IMR-90 (cell line): ENCODE data around the gene SPECC1L. TPM values are rescaled to one million over a fixed set of nuclear protein-coding genes. Genes with fewer than 3 reads are reported as not detected.

Experiments
- ATAC-seq: fragments of 200-7000 bp; cut with Tn5 transposase; 2 replicates; pipeline ENCODE4 v1.9.1; 2020; ENCODE audit warnings: low read depth, mild to moderate bottlenecking, moderate library complexity
- BruUV-seq: library from RNA; stranded (reverse); fragments of 400-500 nt; replicated peaks from 2 replicates; lab custom pipeline; 2021; lab: Mats Ljungman, UMichigan
- CTCF ChIA-PET: fragments of 300-600 bp; formaldehyde crosslinking; extraction: SDS; loops from one replicate; lab custom pipeline; 2021; ENCODE audit warnings: antibody characterized with exemption; lab: Yijun Ruan, JAX
- POLR2A ChIA-PET: fragments of 300-600 bp; sonication (Branson Sonifier 250); formaldehyde crosslinking; loops from one replicate; lab custom pipeline; 2022; ENCODE audit warnings: antibody characterized with exemption; ENCODE audit not compliant: unreplicated experiment; lab: Charles Lee
- DNase-seq: peaks from one replicate; pipeline ENCODE4 v3.0.0; 2013
- H2AFZ ChIP-seq: replicated peaks from 2 replicates; pipeline ENCODE3; 2013; ENCODE audit warnings: low read length, mild to moderate bottlenecking; ENCODE audit not compliant: poor library complexity
- H2AK5ac ChIP-seq: 2 replicates; pipeline ENCODE4 v1.6.1; 2013; ENCODE audit warnings: low read depth, low read length, inconsistent platforms
- H2AK9ac ChIP-seq: replicated peaks from 2 replicates; pipeline ENCODE3; 2013; ENCODE audit warnings: mild to moderate bottlenecking, low read depth, low read length, moderate library complexity; ENCODE audit not compliant: poor library complexity
- H2BK120ac ChIP-seq: 2 replicates; pipeline ENCODE4 v1.6.1; 2013; ENCODE audit warnings: low read depth, low read length, inconsistent platforms
- H2BK15ac ChIP-seq: 3 replicates; pipeline ENCODE4 v1.6.1; 2013; ENCODE audit warnings: low read depth, low read length, inconsistent platforms
- H2BK20ac ChIP-seq: 2 replicates; pipeline ENCODE4 v1.6.1; 2013; ENCODE audit warnings: low read depth, mild to moderate bottlenecking, inconsistent platforms, low read length, moderate library complexity
- H2BK5ac ChIP-seq: 2 replicates; pipeline ENCODE4 v1.6.1; 2013; ENCODE audit warnings: mild to moderate bottlenecking, low read depth, low read length, inconsistent platforms; ENCODE audit not compliant: poor library complexity, severe bottlenecking
- H3K14ac ChIP-seq: replicated peaks from 2 replicates; pipeline ENCODE4 v1.6.1; 2013; ENCODE audit warnings: low read depth, low read length, inconsistent platforms
- H3K18ac ChIP-seq: 2 replicates; pipeline ENCODE4 v1.6.1; 2013; ENCODE audit warnings: low read depth, low read length, control low read depth
- H3K23ac ChIP-seq: 2 replicates; pipeline ENCODE4 v1.6.1; 2013; ENCODE audit warnings: low read depth, low read length, inconsistent platforms
- H3K27ac ChIP-seq: 2 replicates; pipeline ENCODE4 v1.5.1; 2013; ENCODE audit warnings: mild to moderate bottlenecking, control low read depth, low read length; ENCODE audit not compliant: insufficient read depth
- H3K27me3 ChIP-seq: 2 replicates; pipeline ENCODE4 v1.6.1; 2013; ENCODE audit warnings: low read length; ENCODE audit not compliant: control insufficient read depth, insufficient read depth
- H3K36me3 ChIP-seq: 2 replicates; pipeline ENCODE4 v1.6.1; 2013; ENCODE audit warnings: low read length, mixed read lengths; ENCODE audit not compliant: control insufficient read depth, insufficient read depth
- H3K4ac ChIP-seq: 2 replicates; pipeline ENCODE4 v1.6.1; 2013; ENCODE audit warnings: low read depth, low read length, inconsistent platforms
- H3K4me1 ChIP-seq: 2 replicates; pipeline ENCODE4 v1.6.1; 2013; ENCODE audit warnings: low read length, mixed read lengths; ENCODE audit not compliant: control insufficient read depth, insufficient read depth
- H3K4me2 ChIP-seq: 2 replicates; pipeline ENCODE4 v1.6.1; 2013; ENCODE audit warnings: low read depth, mild to moderate bottlenecking, control low read depth, low read length, moderate library complexity
- H3K4me3 ChIP-seq: 2 replicates; pipeline ENCODE4 v1.5.1; 2013; ENCODE audit warnings: low read depth, mild to moderate bottlenecking, control low read depth, low read length, moderate library complexity; ENCODE audit not compliant: insufficient read depth
- H3K56ac ChIP-seq: 2 replicates; pipeline ENCODE4 v1.6.1; 2013; ENCODE audit warnings: low read length, inconsistent platforms; ENCODE audit not compliant: insufficient read depth; ENCODE audit errors: extremely low read depth
- H3K79me1 ChIP-seq, 2 experiments: 2 replicates each; pipeline ENCODE4 v1.6.1; 2013; ENCODE audit warnings: low read length in 2 of 2, inconsistent platforms in 1 of 2, low read depth in 1 of 2
- H3K9ac ChIP-seq: 2 replicates; pipeline ENCODE4 v1.6.1; 2013; ENCODE audit warnings: low read depth, low read length, control low read depth
- H3K9me1 ChIP-seq: 2 replicates; pipeline ENCODE4 v1.6.1; 2013; ENCODE audit warnings: low read length, inconsistent platforms; ENCODE audit not compliant: insufficient read depth
- H3K9me3 ChIP-seq: 2 replicates; pipeline ENCODE4 v1.6.1; 2013; ENCODE audit warnings: low read length; ENCODE audit not compliant: control insufficient read depth, insufficient read depth
- H4K20me1 ChIP-seq: 2 replicates; pipeline ENCODE4 v1.6.1; 2013; ENCODE audit warnings: low read length, inconsistent platforms; ENCODE audit not compliant: insufficient read depth
- H4K5ac ChIP-seq: 2 replicates; pipeline ENCODE4 v1.6.1; 2013; ENCODE audit warnings: mild to moderate bottlenecking, low read depth, low read length, control low read depth
- H4K8ac ChIP-seq, 2 experiments: 2 replicates each; pipeline ENCODE4 v1.6.1; 2013; ENCODE audit warnings: low read depth in 2 of 2, low read length in 2 of 2, control low read depth in 1 of 2, inconsistent platforms in 1 of 2
- H4K91ac ChIP-seq: 2 replicates; pipeline ENCODE4 v1.6.1; 2013; ENCODE audit warnings: low read depth, low read length, inconsistent platforms; ENCODE audit not compliant: insufficient read depth
- BHLHE40 ChIP-seq: fragments of 150-350 bp; IDR thresholded peaks from 2 replicates; pipeline ENCODE4 v1.6.1; 2016; ENCODE audit warnings: mild to moderate bottlenecking, low read depth, low read length
- CEBPB ChIP-seq: IDR thresholded peaks from 2 replicates; pipeline ENCODE4 v1.6.1; 2012; ENCODE audit warnings: low read depth, low read length, improper control_type of control experiment
- CHD1 ChIP-seq: IDR thresholded peaks from 2 replicates; pipeline ENCODE4 v1.6.1; 2012; ENCODE audit warnings: low read depth, low read length, improper control_type of control experiment
- FOS ChIP-seq: fragments of 150-350 bp; IDR thresholded peaks from 2 replicates; pipeline ENCODE4 v1.6.1; 2016; ENCODE audit warnings: low read depth, low read length
- MAFK ChIP-seq: IDR thresholded peaks from 2 replicates; pipeline ENCODE4 v1.6.1; 2012; ENCODE audit warnings: low read depth, low read length, improper control_type of control experiment
- MAZ ChIP-seq: IDR thresholded peaks from 2 replicates; pipeline ENCODE4 v1.6.1; 2012; ENCODE audit warnings: low read depth, mild to moderate bottlenecking, low read length, improper control_type of control experiment, moderate library complexity, borderline replicate concordance
- MXI1 ChIP-seq: IDR thresholded peaks from 2 replicates; pipeline ENCODE4 v1.6.1; 2012; ENCODE audit warnings: low read depth, mild to moderate bottlenecking, low read length, moderate library complexity, borderline replicate concordance
- NFE2L2 ChIP-seq: fragments of 150-350 bp; IDR thresholded peaks from 2 replicates; pipeline ENCODE4 v1.6.1; 2016; ENCODE audit warnings: low read depth, mild to moderate bottlenecking, low read length
- POLR2A ChIP-seq: IDR thresholded peaks from 2 replicates; pipeline ENCODE4 v1.6.1; 2012; ENCODE audit warnings: mild to moderate bottlenecking, low read depth, low read length
- RAD21 ChIP-seq: IDR thresholded peaks from 2 replicates; pipeline ENCODE4 v1.6.1; 2012; ENCODE audit warnings: low read length, improper control_type of control experiment
- RCOR1 ChIP-seq: IDR thresholded peaks from 2 replicates; pipeline ENCODE4 v1.6.1; 2012; ENCODE audit warnings: mild to moderate bottlenecking, low read length, improper control_type of control experiment; ENCODE audit not compliant: insufficient replicate concordance
- RFX5 ChIP-seq: IDR thresholded peaks from 2 replicates; pipeline ENCODE4 v1.8.0; 2012; ENCODE audit warnings: low read depth, mild to moderate bottlenecking, low read length, moderate library complexity
- SMC3 ChIP-seq: fragments of 150-350 bp; IDR thresholded peaks from 2 replicates; pipeline ENCODE4 v1.6.1; 2016; ENCODE audit warnings: low read depth, mild to moderate bottlenecking, antibody characterized with exemption, low read length, moderate library complexity
- WGBS, 2 experiments: methylation state at CpG; one replicate each; pipeline versions ENCODE4 v1.1.5 to v1.1.7; 2013; ENCODE audit warnings: missing lambda C conversion rate in 2 of 2; ENCODE audit not compliant: insufficient read length in 1 of 2; ENCODE audit errors: extremely low coverage in 2 of 2; 5-methylcytosine and 5-hydroxymethylcytosine counted together
- dilution Hi-C: fragments of 300-500 bp; cut with HindIII; formaldehyde crosslinking; loops from one replicate; pipeline ENCODE4 v1.14.3; 2018; ENCODE audit warnings: low sequenced_read_pairs; ENCODE audit not compliant: unreplicated experiment
- in situ Hi-C: fragments of 300-500 bp; cut with MboI; formaldehyde crosslinking; loops from 3 replicates; pipeline ENCODE4 v1.14.3; 2019; ENCODE audit warnings: low sequenced_read_pairs, inconsistent platforms, mixed read lengths
- intact Hi-C: fragments of 100-400 bp; cut with micrococcal nuclease; formaldehyde crosslinking; loops from 2 replicates; pipeline ENCODE4 v1.10.0; 2022
- polyA plus RNA-seq, 3 experiments: library from polyadenylated mRNA; depleted of rRNA; stranded (reverse); fragments of >200 nt; gene quantifications; 2 replicates each; pipeline ENCODE4 v1.2.3, GENCODE V29; 2012; ENCODE audit warnings: low replicate concordance in 1 of 3
- total RNA-seq: library from RNA; depleted of rRNA; stranded (reverse); fragments of >200 nt; gene quantifications from 2 replicates; pipeline ENCODE4 v1.2.3, GENCODE V29; 2012
- TF ChIP-seq, protein P1 (sequence below): conservative IDR thresholded peaks from 2 replicates; pipeline ENCODE4 v1.5.1; 2012; ENCODE audit warnings: mild to moderate bottlenecking, low read depth, low read length, improper control_type of control experiment
- TF ChIP-seq, protein P2 (sequence below): fragments of 150-350 bp; IDR thresholded peaks from 2 replicates; pipeline ENCODE4 v1.6.1; 2016; ENCODE audit warnings: low read depth, mild to moderate bottlenecking, low read length, moderate library complexity, borderline replicate concordance
- TF ChIP-seq, protein P3 (sequence below): fragments of 150-350 bp; IDR thresholded peaks from 2 replicates; pipeline ENCODE4 v1.6.1; 2017; ENCODE audit warnings: mild to moderate bottlenecking, antibody characterized with exemption, low read length, low read depth

Gene SPECC1L
- total and polyA plus RNA-seq, 2 of the 4 experiments (the other 2 are of a cell fraction) = 18.7 to 44.1 TPM

DNA sequence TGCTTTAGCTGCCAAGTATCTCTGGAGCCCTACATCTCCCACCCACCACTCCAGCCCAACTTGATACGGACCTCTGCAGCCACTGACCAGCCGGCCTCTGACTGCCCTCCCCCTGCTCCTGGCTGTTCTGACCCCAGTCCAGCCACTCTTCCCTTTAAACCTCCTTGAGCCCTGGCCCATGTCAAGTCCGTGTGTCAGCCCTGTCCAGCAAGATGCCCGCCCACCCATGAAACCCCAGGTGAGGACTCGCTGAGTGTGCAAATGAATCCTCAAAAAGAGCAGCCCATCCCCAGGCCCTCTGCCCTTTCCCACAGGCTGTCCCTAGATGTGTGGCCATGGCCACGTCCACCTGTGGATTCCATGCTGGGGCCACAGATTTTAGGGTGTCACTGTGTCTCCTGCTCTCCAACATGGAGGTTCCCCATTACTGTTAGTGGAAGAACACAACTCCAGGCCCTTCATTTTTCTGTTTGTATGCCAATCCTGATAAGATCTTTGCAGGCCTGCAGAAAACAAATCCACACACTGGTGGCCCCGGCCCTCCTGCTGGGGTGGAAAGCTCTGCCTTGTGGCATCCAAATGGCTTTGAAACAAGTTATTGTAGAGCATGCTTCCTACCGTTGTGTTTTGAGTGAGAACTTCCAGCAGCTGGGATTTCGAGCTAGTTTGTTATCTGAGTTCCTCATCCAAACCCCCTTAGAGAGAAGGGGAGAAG, 134.1 kb downstream of the SPECC1L start:
- H3K9ac ChIP-seq = no peak overlapping the region
- H3K4me1 ChIP-seq = peaks cover 34% of the 10 kb centered on the region
- ChIA-PET POLR2A (no interaction called here), CTCF (no interaction called here)
- H3K56ac ChIP-seq = no peak overlapping the region
- H4K5ac ChIP-seq = no peak overlapping the region
- H3K4me3 ChIP-seq = no peak overlapping the region
- H3K36me3 ChIP-seq = peaks cover 19% of the 10 kb centered on the region
- H2AK5ac ChIP-seq = peak overlapping the region; percentile 71; the same call in 1 of the 2 replicates
- no peak overlapping the region for H2BK20ac ChIP-seq
- intact Hi-C loops = no loop called here
- no peaks in the 10 kb centered on the region for H3K27me3 ChIP-seq
- H3K9me3 ChIP-seq = no peaks in the 10 kb centered on the region
- H2AK9ac ChIP-seq = peak overlapping the region; percentile 23
- no peak overlapping the region for H3K18ac ChIP-seq
- DNase-seq = no peak
- ATAC-seq = no peak
- peaks cover 52% of the 10 kb centered on the region for H3K9me1 ChIP-seq
- peak overlapping the region; percentile 5 for H2AFZ ChIP-seq
- no peak overlapping the region for H3K23ac ChIP-seq
- H2BK5ac ChIP-seq = no peak overlapping the region
- no peak overlapping the region for H3K27ac ChIP-seq
- in situ Hi-C loops = no loop called here
- H3K79me1 ChIP-seq = peaks cover 46 to 90% of the 10 kb centered on the region in 2 experiments
- H3K4me2 ChIP-seq = no peak overlapping the region
- no peak overlapping the region for H3K14ac ChIP-seq
- no peak overlapping the region for H2BK15ac ChIP-seq
- H4K8ac ChIP-seq = no peak overlapping the region
- 96% methylated on average over 4 of the region's 9 CpGs; no CpG with 5 or more reads in 1 of the 2 experiments for WGBS, 2 experiments
- 0 out of 2 replicates have a peak overlapping the region, but pooled peaks have one; percentile 12 for H2BK120ac ChIP-seq
- H4K20me1 ChIP-seq = peaks cover 17% of the 10 kb centered on the region
- no peak overlapping the region for H3K4ac ChIP-seq
- dilution Hi-C loops = no loop called here
- TF ChIP-seq RFX5 (no peak), MAZ (no peak), NFE2L2 (no peak), POLR2A (no peak), MXI1 (no peak), CEBPB (no peak), FOS (no peak), BHLHE40 (no peak), RAD21 (no peak), RCOR1 (no peak), SMC3 (no peak), MAFK (no peak), CHD1 (no peak)
- TF ChIP-seq, protein P1, sequence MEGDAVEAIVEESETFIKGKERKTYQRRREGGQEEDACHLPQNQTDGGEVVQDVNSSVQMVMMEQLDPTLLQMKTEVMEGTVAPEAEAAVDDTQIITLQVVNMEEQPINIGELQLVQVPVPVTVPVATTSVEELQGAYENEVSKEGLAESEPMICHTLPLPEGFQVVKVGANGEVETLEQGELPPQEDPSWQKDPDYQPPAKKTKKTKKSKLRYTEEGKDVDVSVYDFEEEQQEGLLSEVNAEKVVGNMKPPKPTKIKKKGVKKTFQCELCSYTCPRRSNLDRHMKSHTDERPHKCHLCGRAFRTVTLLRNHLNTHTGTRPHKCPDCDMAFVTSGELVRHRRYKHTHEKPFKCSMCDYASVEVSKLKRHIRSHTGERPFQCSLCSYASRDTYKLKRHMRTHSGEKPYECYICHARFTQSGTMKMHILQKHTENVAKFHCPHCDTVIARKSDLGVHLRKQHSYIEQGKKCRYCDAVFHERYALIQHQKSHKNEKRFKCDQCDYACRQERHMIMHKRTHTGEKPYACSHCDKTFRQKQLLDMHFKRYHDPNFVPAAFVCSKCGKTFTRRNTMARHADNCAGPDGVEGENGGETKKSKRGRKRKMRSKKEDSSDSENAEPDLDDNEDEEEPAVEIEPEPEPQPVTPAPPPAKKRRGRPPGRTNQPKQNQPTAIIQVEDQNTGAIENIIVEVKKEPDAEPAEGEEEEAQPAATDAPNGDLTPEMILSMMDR = no peak
- TF ChIP-seq, protein P2, sequence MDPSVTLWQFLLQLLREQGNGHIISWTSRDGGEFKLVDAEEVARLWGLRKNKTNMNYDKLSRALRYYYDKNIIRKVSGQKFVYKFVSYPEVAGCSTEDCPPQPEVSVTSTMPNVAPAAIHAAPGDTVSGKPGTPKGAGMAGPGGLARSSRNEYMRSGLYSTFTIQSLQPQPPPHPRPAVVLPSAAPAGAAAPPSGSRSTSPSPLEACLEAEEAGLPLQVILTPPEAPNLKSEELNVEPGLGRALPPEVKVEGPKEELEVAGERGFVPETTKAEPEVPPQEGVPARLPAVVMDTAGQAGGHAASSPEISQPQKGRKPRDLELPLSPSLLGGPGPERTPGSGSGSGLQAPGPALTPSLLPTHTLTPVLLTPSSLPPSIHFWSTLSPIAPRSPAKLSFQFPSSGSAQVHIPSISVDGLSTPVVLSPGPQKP = no peak
- TF ChIP-seq, protein P3, sequence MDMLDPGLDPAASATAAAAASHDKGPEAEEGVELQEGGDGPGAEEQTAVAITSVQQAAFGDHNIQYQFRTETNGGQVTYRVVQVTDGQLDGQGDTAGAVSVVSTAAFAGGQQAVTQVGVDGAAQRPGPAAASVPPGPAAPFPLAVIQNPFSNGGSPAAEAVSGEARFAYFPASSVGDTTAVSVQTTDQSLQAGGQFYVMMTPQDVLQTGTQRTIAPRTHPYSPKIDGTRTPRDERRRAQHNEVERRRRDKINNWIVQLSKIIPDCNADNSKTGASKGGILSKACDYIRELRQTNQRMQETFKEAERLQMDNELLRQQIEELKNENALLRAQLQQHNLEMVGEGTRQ = no peak
- H4K91ac ChIP-seq = no peak overlapping the region
- BruUV-seq = no TSS peak
